GM12801 (cell line): ENCODE data around the gene MLX.

Experiments
- CTCF ChIP-seq: IDR thresholded peaks from one replicate; pipeline ENCODE4 v1.5.1; 2011; ENCODE audit warnings: control low read depth; ENCODE audit not compliant: insufficient read length; ENCODE audit errors: extremely low read depth

The MLX gene

GRCh38 chr17:42563543-42563942 lies 3.4 kb upstream of the MLX start:
- no peak for TF ChIP-seq CTCF

- TF ChIP-seq CTCF = no peak
Measured at GRCh38 chr17:42563950-42564349, 3.0 kb upstream of the MLX start.

GRCh38 chr17:42564815-42565522 lies 1.9 kb upstream of the MLX start:
- no peak for TF ChIP-seq CTCF

GRCh38 chr17:42565523-42566214 lies 1.2 kb upstream of the MLX start:
- no peak for TF ChIP-seq CTCF

- TF ChIP-seq CTCF = no peak
Measured at GRCh38 chr17:42566215-42566882, 551 bp upstream of the MLX start.

GRCh38 chr17:42568341-42569111 lies 1.6 kb downstream of the MLX start:
- no peak for TF ChIP-seq CTCF

GRCh38 chr17:42571435-42572225 lies 4.7 kb downstream of the MLX start:
- no peak for TF ChIP-seq CTCF
